NAMALWA (cell line): ENCODE measurements around the gene BACH1.

Source experiments
- DNase-seq: peaks from one replicate; pipeline ENCODE4 v3.0.0-alpha.2; 2015; ENCODE audit warnings: low spot score

The BACH1 gene

GRCh38 chr21:29315131-29315749, 16.5 kb downstream of the BACH1 start:
- no peak for DNase-seq

GRCh38 chr21:29316029-29316742, 17.5 kb downstream of the BACH1 start:
- no peak for DNase-seq

GRCh38 chr21:29316806-29317205, 18.1 kb downstream of the BACH1 start:
- no peak for DNase-seq

- DNase-seq: no peak
These were observed 19.6 kb downstream of the BACH1 start for GRCh38 chr21:29318354-29318753.

- no peak for DNase-seq
These were observed 21.3 kb downstream of the BACH1 start for GRCh38 chr21:29320031-29320430.

GRCh38 chr21:29321217-29321616, 22.5 kb downstream of the BACH1 start:
- no peak for DNase-seq

- no peak for DNase-seq
These were observed 23.5 kb downstream of the BACH1 start for GRCh38 chr21:29321932-29322928.

- no peak for DNase-seq
These were observed 24.5 kb downstream of the BACH1 start for GRCh38 chr21:29323189-29323588.

GRCh38 chr21:29326914-29327554, 28.3 kb downstream of the BACH1 start:
- no peak for DNase-seq

- no peak for DNase-seq
These were observed 30.7 kb downstream of the BACH1 start for GRCh38 chr21:29329406-29329805.

GRCh38 chr21:29330797-29331196, 32.1 kb downstream of the BACH1 start:
- no peak for DNase-seq

GRCh38 chr21:29332461-29333362, 34.0 kb downstream of the BACH1 start:
- no peak for DNase-seq

GRCh38 chr21:29333406-29333805, 34.7 kb downstream of the BACH1 start:
- no peak for DNase-seq

- DNase-seq: no peak
These were observed 36.2 kb downstream of the BACH1 start for GRCh38 chr21:29334717-29335428.

GRCh38 chr21:29335720-29336119, 37.0 kb downstream of the BACH1 start:
- DNase-seq: no peak

GRCh38 chr21:29338256-29338655, 39.5 kb downstream of the BACH1 start:
- no peak for DNase-seq

- no peak for DNase-seq
These were observed 41.5 kb downstream of the BACH1 start for GRCh38 chr21:29340228-29340627.

GRCh38 chr21:29342363-29342957, 43.7 kb downstream of the BACH1 start:
- DNase-seq: no peak

- no peak for DNase-seq
These were observed 44.8 kb downstream of the BACH1 start for GRCh38 chr21:29343519-29343918.

- no peak for DNase-seq
These were observed 47.6 kb downstream of the BACH1 start for GRCh38 chr21:29346281-29346680.
